ENCODE data around the gene LYRM1. TPM values are rescaled to one million over a fixed set of nuclear protein-coding genes. Genes with fewer than 3 reads are reported as not detected.

Gene LYRM1
- total and polyA plus RNA-seq, 2 experiments from 2014 or later, result 18.7 to 24.8 TPM

DNA sequence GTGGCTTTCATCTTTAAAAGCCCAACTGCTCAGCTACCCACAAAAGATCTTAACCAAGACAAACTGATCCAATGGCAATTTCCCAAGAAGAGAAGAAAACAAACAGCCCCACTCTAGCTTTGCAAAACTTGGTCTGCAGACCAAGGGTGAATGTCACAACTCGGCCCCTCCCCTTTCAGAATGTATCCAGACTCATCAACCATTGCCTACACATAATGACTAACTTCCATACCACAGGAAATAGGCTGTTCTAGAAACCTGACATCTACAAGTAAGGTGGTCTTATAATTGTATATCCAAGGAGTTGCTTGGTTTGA, 16.4 kb upstream of the LYRM1 start:
- DNase-seq (ENCODE audit: low spot score), result no peak
- Histone ChIP-seq H3K4me2 (no peak overlapping the region), H3K27me3 (ENCODE audit: insufficient read depth) (no peaks in the 10 kb centered on the region), H3K36me3 (ENCODE audit: insufficient read depth) (no peaks in the 10 kb centered on the region), H3K9me2 (ENCODE audit: insufficient read depth) (no peaks in the 10 kb centered on the region), H2AFZ (no peak overlapping the region), H3K4me1 (ENCODE audit: insufficient read depth) (peaks cover 10% of the 10 kb centered on the region; the same call in 1 of the 2 replicates), H3F3A (replicated peaks; ENCODE audit: low read depth) (no peaks in the 10 kb centered on the region), H4K20me1 (replicated peaks; ENCODE audit: insufficient read depth) (no peaks in the 10 kb centered on the region; the same call in 1 of the 2 replicates), H3K79me2 (replicated peaks; ENCODE audit: insufficient read depth) (peaks cover 95% of the 10 kb centered on the region), H3K27ac (ENCODE audit: low read depth) (no peak overlapping the region), H3K4me3 (no peak overlapping the region)
- TF ChIP-seq STAT1 (IDR thresholded peaks at IDR 0.05; ENCODE audit: unreplicated experiment), result no peak
- TF ChIP-seq POLR2AphosphoS5 (IDR thresholded peaks at IDR 0.05; ENCODE audit: low read depth), result no peak
- Mint-ChIP-seq H3K36me3 (ENCODE audit: low read depth) (peaks cover 3% of the 10 kb centered on the region; the same call in 1 of the 3 replicates), H3K4me1 (peaks cover 11% of the 10 kb centered on the region; the same call in 2 of the 3 replicates), H3K27me3 (ENCODE audit: insufficient read depth, low read depth, poor library complexity) (peaks cover 3% of the 10 kb centered on the region), H3K4me3 (no peak overlapping the region), H3K9me3 (no peaks in the 10 kb centered on the region), H3K27ac (no peak overlapping the region)
- no peak for ATAC-seq

GRCh38 chr16:20886320-20886719, 14.3 kb upstream of the LYRM1 start:
- Histone ChIP-seq H3K27ac (ENCODE audit: low read depth) (no peak overlapping the region), H3K36me3 (ENCODE audit: insufficient read depth) (no peaks in the 10 kb centered on the region), H3K27me3 (ENCODE audit: insufficient read depth) (no peaks in the 10 kb centered on the region), H2AFZ (no peak overlapping the region), H3K79me2 (replicated peaks; ENCODE audit: insufficient read depth) (peaks cover 91% of the 10 kb centered on the region), H4K20me1 (replicated peaks; ENCODE audit: insufficient read depth) (no peaks in the 10 kb centered on the region), H3K4me1 (ENCODE audit: insufficient read depth) (peaks cover 14% of the 10 kb centered on the region), H3K4me3 (no peak overlapping the region), H3K9me2 (ENCODE audit: insufficient read depth) (no peaks in the 10 kb centered on the region), H3K4me2 (no peak overlapping the region), H3F3A (replicated peaks; ENCODE audit: low read depth) (no peaks in the 10 kb centered on the region)
- no peaks in the 10 kb centered on the region for H3K9me3 Mint-ChIP-seq
- TF ChIP-seq, protein P1, sequence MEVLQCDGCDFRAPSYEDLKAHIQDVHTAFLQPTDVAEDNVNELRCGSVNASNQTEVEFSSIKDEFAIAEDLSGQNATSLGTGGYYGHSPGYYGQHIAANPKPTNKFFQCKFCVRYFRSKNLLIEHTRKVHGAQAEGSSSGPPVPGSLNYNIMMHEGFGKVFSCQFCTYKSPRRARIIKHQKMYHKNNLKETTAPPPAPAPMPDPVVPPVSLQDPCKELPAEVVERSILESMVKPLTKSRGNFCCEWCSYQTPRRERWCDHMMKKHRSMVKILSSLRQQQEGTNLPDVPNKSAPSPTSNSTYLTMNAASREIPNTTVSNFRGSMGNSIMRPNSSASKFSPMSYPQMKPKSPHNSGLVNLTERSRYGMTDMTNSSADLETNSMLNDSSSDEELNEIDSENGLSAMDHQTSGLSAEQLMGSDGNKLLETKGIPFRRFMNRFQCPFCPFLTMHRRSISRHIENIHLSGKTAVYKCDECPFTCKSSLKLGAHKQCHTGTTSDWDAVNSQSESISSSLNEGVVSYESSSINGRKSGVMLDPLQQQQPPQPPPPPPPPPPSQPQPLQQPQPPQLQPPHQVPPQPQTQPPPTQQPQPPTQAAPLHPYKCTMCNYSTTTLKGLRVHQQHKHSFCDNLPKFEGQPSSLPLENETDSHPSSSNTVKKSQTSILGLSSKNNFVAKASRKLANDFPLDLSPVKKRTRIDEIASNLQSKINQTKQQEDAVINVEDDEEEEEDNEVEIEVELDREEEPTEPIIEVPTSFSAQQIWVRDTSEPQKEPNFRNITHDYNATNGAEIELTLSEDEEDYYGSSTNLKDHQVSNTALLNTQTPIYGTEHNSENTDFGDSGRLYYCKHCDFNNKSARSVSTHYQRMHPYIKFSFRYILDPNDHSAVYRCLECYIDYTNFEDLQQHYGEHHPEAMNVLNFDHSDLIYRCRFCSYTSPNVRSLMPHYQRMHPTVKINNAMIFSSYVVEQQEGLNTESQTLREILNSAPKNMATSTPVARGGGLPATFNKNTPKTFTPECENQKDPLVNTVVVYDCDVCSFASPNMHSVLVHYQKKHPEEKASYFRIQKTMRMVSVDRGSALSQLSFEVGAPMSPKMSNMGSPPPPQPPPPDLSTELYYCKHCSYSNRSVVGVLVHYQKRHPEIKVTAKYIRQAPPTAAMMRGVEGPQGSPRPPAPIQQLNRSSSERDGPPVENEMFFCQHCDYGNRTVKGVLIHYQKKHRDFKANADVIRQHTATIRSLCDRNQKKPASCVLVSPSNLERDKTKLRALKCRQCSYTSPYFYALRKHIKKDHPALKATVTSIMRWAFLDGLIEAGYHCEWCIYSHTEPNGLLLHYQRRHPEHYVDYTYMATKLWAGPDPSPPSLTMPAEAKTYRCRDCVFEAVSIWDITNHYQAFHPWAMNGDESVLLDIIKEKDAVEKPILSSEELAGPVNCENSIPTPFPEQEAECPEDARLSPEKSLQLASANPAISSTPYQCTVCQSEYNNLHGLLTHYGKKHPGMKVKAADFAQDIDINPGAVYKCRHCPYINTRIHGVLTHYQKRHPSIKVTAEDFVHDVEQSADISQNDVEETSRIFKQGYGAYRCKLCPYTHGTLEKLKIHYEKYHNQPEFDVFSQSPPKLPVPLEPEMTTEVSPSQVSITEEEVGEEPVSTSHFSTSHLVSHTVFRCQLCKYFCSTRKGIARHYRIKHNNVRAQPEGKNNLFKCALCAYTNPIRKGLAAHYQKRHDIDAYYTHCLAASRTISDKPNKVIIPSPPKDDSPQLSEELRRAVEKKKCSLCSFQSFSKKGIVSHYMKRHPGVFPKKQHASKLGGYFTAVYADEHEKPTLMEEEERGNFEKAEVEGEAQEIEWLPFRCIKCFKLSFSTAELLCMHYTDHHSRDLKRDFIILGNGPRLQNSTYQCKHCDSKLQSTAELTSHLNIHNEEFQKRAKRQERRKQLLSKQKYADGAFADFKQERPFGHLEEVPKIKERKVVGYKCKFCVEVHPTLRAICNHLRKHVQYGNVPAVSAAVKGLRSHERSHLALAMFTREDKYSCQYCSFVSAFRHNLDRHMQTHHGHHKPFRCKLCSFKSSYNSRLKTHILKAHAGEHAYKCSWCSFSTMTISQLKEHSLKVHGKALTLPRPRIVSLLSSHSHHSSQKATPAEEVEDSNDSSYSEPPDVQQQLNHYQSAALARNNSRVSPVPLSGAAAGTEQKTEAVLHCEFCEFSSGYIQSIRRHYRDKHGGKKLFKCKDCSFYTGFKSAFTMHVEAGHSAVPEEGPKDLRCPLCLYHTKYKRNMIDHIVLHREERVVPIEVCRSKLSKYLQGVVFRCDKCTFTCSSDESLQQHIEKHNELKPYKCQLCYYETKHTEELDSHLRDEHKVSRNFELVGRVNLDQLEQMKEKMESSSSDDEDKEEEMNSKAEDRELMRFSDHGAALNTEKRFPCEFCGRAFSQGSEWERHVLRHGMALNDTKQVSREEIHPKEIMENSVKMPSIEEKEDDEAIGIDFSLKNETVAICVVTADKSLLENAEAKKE (CRISPR knock-in tag; IDR thresholded peaks at IDR 0.05), result no peak
- TF ChIP-seq POLR2AphosphoS5 (IDR thresholded peaks at IDR 0.05; ENCODE audit: low read depth) (no peak), STAT1 (IDR thresholded peaks at IDR 0.05; ENCODE audit: unreplicated experiment) (no peak)
- peaks cover 4% of the 10 kb centered on the region; the same call in 1 of the 3 replicates for H3K36me3 Mint-ChIP-seq (ENCODE audit: low read depth)
- H3K4me3 Mint-ChIP-seq, result no peak overlapping the region
- H3K27me3 Mint-ChIP-seq (ENCODE audit: insufficient read depth, low read depth, poor library complexity), result peaks cover 3% of the 10 kb centered on the region
- DNase-seq (ENCODE audit: low spot score), result no peak
- H3K4me1 Mint-ChIP-seq, result peaks cover 17% of the 10 kb centered on the region
- peak overlapping the region; percentile 35; the same call in 1 of the 2 replicates for H3K27ac Mint-ChIP-seq
- ATAC-seq, result no peak
